Skin of body (tissue), 2 donors: ENCODE measurements around the gene MEIS3. TPM values are rescaled to one million over a fixed set of nuclear protein-coding genes. Genes with fewer than 3 reads are reported as not detected.

Source experiments
- DNase-seq: peaks from one replicate; lab custom pipeline; 2025; lab: John Stamatoyannopoulos, UW
- total RNA-seq: library from RNA; depleted of rRNA; stranded (reverse); fragments of >200 nt; gene quantifications from one replicate; pipeline ENCODE4 v1.2.3, GENCODE V29; 2014

The MEIS3 gene
- total RNA-seq, 1 donor from 2014 or later = 12.8 TPM

DNA sequence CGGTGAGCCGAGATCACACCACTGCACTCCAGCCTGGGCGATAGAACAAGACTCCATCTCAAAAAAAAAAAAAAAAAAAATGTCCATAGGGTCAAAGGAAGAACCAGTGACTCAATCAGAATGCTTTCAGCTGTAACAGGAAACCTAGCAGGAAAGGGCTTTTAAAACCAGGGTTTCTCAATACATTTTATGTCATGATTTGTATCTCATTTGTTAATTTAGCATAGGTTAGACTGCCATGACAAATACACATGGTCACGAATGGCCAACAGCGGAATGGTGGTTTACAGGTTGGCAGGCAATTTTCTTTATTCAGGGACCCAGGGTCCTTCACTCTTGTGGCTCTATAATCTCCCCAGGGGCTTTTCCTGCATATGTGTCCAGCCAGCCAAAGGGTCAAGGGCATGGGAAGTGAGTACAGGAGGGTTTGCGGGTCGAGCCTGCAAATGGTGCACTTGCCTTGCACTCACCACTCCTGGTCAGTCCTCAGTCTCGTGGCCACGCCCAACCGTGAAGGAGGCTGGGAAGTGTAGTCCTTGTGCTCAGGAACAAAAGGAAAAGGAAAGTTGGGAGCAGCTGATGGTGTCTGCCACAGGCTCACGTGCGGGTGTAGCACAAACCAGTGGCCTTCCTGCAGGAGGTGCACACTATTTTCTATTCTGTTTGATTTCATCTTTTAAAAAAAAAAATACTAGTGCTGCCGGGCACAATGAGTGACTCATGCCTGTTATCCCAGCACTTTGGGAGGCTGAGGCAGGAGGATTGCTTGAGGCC is 55.4 kb downstream of the MEIS3 start:
- DNase-seq = no peak

DNA sequence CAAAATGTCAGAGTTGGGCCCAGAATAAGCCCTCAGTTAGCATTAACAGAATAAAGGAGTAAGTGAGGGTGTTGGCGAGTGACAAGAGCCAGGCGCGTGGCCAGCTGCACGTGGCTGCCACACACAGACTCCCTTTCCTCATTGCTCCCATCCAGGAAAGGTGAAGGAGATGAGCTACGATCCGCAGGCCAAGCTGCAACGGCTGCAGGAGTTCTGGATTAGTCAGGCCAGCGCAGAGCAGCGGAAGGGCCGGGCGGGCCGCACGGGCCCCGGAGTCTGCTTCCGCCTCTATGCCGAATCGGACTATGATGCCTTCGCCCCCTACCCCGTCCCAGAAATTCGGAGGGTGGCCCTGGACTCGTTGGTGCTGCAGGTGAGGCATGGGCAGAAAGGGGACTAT is 57.0 kb downstream of the MEIS3 start:
- no peak for DNase-seq

DNA sequence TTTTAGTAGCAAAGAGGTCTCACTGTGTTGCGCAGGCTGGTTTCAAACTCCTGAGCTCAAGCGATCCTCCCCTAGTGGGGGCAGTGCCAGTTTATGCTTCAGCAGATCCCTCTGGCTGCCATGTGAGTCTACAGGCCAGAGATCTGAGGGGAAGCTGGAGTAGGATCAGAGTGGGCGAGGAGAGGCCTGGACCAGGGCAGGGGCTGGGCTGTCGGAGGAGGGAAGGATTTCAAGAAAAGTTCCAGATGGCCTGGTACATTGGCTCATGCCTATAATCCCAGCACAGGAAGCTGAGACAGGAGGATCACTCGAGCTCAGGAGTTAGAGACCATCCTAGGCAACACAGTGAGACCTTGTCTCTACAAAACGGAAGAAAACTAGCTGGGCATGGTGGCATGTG is 60.4 kb downstream of the MEIS3 start:
- no peak for DNase-seq

DNA sequence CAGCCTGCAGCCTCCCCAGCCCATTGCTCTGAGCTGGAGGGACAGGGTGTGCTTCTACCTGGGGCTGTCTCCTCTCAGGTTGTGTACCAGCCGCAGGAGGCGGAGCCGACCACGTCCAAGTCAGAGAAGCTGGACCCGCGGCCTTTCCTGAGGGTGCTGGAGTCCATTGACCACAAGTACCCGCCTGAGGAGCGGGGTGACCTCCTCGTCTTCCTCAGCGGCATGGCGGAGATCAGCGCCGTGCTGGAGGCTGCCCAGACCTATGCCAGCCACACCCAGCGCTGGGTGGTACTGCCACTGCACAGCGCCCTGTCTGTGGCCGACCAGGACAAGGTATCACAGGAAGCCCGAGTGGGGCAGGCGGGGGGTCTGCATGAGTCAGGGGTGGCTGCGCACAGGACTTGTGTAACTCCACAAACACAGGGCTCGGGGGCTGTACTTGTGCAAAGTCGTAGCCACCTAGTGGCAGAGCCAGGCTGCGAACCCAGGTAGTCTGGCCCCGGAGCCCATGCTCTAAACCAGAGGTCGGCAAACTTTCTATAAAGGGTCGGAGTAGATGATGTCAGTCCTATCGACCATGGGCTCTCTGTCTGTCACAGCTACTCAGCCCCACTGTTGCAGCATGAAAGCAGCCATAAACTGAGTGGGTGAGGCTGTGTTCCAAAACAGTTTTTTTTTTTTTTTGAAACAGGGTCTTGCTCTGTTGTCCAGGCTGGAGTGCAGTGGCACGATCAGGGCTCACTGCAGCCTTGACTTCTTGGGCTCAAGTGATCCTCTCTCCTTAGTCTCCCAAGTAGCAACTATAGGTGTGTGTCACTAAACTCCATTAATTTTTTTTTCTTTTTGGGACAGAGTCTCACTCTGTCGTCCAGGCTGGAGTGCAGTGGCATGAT is 61.3 kb downstream of the MEIS3 start:
- no peak for DNase-seq

DNA sequence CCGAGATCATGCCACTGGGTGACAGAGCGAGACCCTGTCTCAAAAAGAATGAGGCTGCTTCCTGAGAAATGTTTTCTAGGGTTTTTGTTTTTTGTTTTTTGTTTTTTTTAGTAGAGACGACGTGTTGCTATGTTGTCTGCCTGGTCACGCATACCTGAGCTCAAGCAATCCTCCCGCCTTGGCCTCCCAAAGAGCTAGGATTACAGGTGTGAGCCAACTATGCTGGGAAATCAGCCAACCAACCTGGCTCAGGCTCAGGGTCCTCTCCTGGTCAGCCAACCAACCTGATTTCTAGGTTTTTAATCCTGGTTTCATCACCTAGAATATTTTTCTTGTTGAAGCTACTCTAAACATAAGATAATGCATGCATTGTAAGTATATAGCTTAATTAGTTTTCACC is 62.4 kb downstream of the MEIS3 start:
- DNase-seq = no peak

DNA sequence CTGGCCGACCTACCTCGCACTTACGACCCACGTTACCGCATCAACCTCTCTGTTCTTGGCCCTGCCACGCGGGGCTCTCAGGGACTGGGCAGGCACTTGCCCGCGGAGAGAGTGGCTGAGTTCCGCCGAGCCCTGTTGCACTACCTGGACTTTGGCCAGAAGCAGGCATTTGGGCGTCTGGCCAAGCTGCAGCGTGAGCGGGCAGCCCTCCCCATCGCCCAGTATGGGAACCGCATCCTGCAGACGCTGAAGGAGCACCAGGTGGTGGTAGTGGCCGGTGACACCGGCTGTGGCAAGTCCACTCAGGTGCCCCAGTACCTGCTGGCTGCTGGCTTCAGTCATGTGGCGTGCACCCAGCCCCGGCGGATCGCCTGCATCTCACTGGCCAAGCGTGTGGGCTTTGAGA is 66.0 kb downstream of the MEIS3 start:
- no peak for DNase-seq

Other genes with a start within 250 kb of the MEIS3 start
- gene BBC3, start 188.3 kb downstream of the MEIS3 start, total RNA-seq = 4.3 TPM
- gene CCDC9, start 163.0 kb downstream of the MEIS3 start, total RNA-seq = 12.8 TPM
- gene INAFM1, start 144.6 kb downstream of the MEIS3 start, total RNA-seq = 3.1 TPM
- gene C5AR1, start 109.7 kb downstream of the MEIS3 start, total RNA-seq = 3.3 TPM
- gene C5AR2, start 87.4 kb downstream of the MEIS3 start, total RNA-seq = 1.2 TPM
- gene DHX34, start 70.2 kb downstream of the MEIS3 start, total RNA-seq = 8.1 TPM
- 0.39 TPM for gene SLC8A2, start 52.4 kb upstream of the MEIS3 start, total RNA-seq
- gene KPTN, start 64.7 kb upstream of the MEIS3 start, total RNA-seq = 4.4 TPM
- 52.5 TPM for gene NAPA, start 95.5 kb upstream of the MEIS3 start, total RNA-seq
- gene ZNF541, start 153.6 kb upstream of the MEIS3 start, total RNA-seq = 0.10 TPM
- gene BICRA, start 189.6 kb upstream of the MEIS3 start, total RNA-seq = 3.9 TPM